H1 (cell line): ENCODE data around the gene PRKCZ. TPM values are rescaled to one million over a fixed set of nuclear protein-coding genes. Genes with fewer than 3 reads are reported as not detected.
A peak's percentile ranks its signal among the peaks of the same experiment; 100 is the strongest.

Experiments used
- CTCF ChIA-PET: fragments of 300-600 bp; sonication (Branson Sonifier 250); formaldehyde crosslinking; loops from one replicate; lab custom pipeline; 2021; ENCODE audit not compliant: partially characterized antibody; lab: Charles Lee
- POLR2A ChIA-PET: fragments of 300-600 bp; sonication (Branson Sonifier 250); formaldehyde crosslinking; loops from one replicate; lab custom pipeline; 2021; ENCODE audit warnings: inconsistent platforms; ENCODE audit not compliant: partially characterized antibody; lab: Charles Lee
- DNase-seq, 2 experiments: peaks; one replicate each; pipeline versions ENCODE4 v3.0.0 to v3.0.0-alpha.2; 2010 to 2022; ENCODE audit warnings: low spot score in 2 of 2, low read depth in 1 of 2, mixed read lengths in 1 of 2
- FAIRE-seq: peaks from 2 replicates; lab custom pipeline; 2011; peaks lifted over from hg19 to GRCh38; lab: Jason Lieb, UNC
- H2AFZ ChIP-seq: 2 replicates; pipeline ENCODE4 v1.8.1; 2012; ENCODE audit warnings: low read length, inconsistent platforms
- H2AK5ac ChIP-seq: 2 replicates; pipeline ENCODE4 v1.6.1; 2013; ENCODE audit warnings: low read depth, low read length
- H2BK120ac ChIP-seq: replicated peaks from 2 replicates; pipeline ENCODE3; 2013; ENCODE audit warnings: low read depth, low read length, inconsistent platforms
- H2BK12ac ChIP-seq: 2 replicates; pipeline ENCODE4 v1.6.1; 2013; ENCODE audit warnings: low read depth, low read length
- H2BK15ac ChIP-seq: 2 replicates; pipeline ENCODE4 v1.6.1; 2013; ENCODE audit warnings: low read length
- H2BK20ac ChIP-seq: 2 replicates; pipeline ENCODE4 v1.6.1; 2013; ENCODE audit warnings: low read length
- H2BK5ac ChIP-seq: 2 replicates; pipeline ENCODE4 v1.6.1; 2013; ENCODE audit warnings: low read depth, low read length
- H3K14ac ChIP-seq: 2 replicates; pipeline ENCODE4 v1.6.1; 2013; ENCODE audit warnings: inconsistent platforms; ENCODE audit not compliant: insufficient read length
- H3K18ac ChIP-seq: 2 replicates; pipeline ENCODE4 v1.6.1; 2013; ENCODE audit warnings: low read length; ENCODE audit errors: extremely low read depth
- H3K23ac ChIP-seq: 2 replicates; pipeline ENCODE4 v1.6.1; 2013; ENCODE audit warnings: inconsistent platforms; ENCODE audit not compliant: insufficient read length
- H3K23me2 ChIP-seq: 2 replicates; pipeline ENCODE4 v1.6.1; 2013; ENCODE audit warnings: low read depth, low read length
- H3K27ac ChIP-seq: 2 replicates; pipeline ENCODE4 v1.6.1; 2011; ENCODE audit warnings: low read depth, low read length, inconsistent platforms
- H3K27me3 ChIP-seq, 4 experiments: replicated peaks in 1 of 4; 1 replicate in 1 of 4; 2 replicates in 3 of 4; pipeline versions ENCODE4 v1.6.1 to v1.8.1; 2011 to 2013; ENCODE audit warnings: low read length in 3 of 4, mild to moderate bottlenecking in 3 of 4, inconsistent platforms in 2 of 4, mixed read lengths in 2 of 4, moderate library complexity in 1 of 4; ENCODE audit not compliant: control insufficient read depth in 3 of 4, insufficient read depth in 3 of 4; ENCODE audit errors: extremely low read depth in 1 of 4
- H3K36me3 ChIP-seq, 4 experiments: 2 replicates each; pipeline versions ENCODE4 v1.6.1 to v1.8.1; 2011 to 2013; ENCODE audit warnings: mild to moderate bottlenecking in 4 of 4, low read length in 3 of 4, moderate library complexity in 2 of 4, control low read depth in 1 of 4, inconsistent platforms in 1 of 4; ENCODE audit not compliant: insufficient read depth in 4 of 4, control insufficient read depth in 2 of 4
- H3K4ac ChIP-seq: replicated peaks from 2 replicates; pipeline ENCODE3; 2013; ENCODE audit warnings: low read length, low read depth, mixed read lengths, inconsistent platforms; ENCODE audit not compliant: insufficient read length
- H3K4me1 ChIP-seq, 4 experiments: replicated peaks in 1 of 4; 1 replicate in 1 of 4; 2 replicates in 3 of 4; pipeline versions ENCODE4 v1.6.1 to v1.8.1; 2011 to 2013; ENCODE audit warnings: low read length in 3 of 4, inconsistent platforms in 2 of 4, mixed read lengths in 1 of 4; ENCODE audit not compliant: insufficient read depth in 4 of 4, control insufficient read depth in 3 of 4
- H3K4me2 ChIP-seq, 2 experiments: 2 replicates each; pipeline versions ENCODE4 v1.6.1 to v1.8.1; 2011 to 2013; ENCODE audit warnings: low read depth in 2 of 2, low read length in 2 of 2, control low read depth in 1 of 2, inconsistent platforms in 1 of 2, mild to moderate bottlenecking in 1 of 2; ENCODE audit not compliant: insufficient read depth in 1 of 2
- H3K4me3 ChIP-seq, 4 experiments: fragments of 200-600, 300-600 bp in 1 of 4; sonication (generic), shearing (Covaris generic), sonication (Bioruptor Twin) in 1 of 4; 2 replicates each; pipeline versions ENCODE4 v1.5.1 to v1.8.1; 2011 to 2016; ENCODE audit warnings: low read length in 4 of 4, low read depth in 3 of 4, control low read depth in 2 of 4, inconsistent platforms in 2 of 4, mild to moderate bottlenecking in 2 of 4, mixed read lengths in 1 of 4, moderate library complexity in 1 of 4; ENCODE audit not compliant: insufficient read depth in 2 of 4; ENCODE audit errors: extremely low read depth in 1 of 4
- H3K56ac ChIP-seq: replicated peaks from 2 replicates; pipeline ENCODE3; 2013; ENCODE audit warnings: low read depth, mild to moderate bottlenecking, mixed read lengths, low read length, inconsistent platforms; ENCODE audit not compliant: insufficient read length
- H3K79me1 ChIP-seq: 2 replicates; pipeline ENCODE4 v1.6.1; 2013; ENCODE audit warnings: low read depth, low read length, control low read depth
- H3K79me2 ChIP-seq, 2 experiments: 2 replicates each; pipeline versions ENCODE4 v1.6.1 to v1.8.1; 2012 to 2013; ENCODE audit warnings: low read length in 2 of 2, mild to moderate bottlenecking in 2 of 2, inconsistent platforms in 1 of 2; ENCODE audit not compliant: insufficient read depth in 2 of 2, control insufficient read depth in 1 of 2
- H3K9ac ChIP-seq, 4 experiments: replicated peaks in 1 of 4; 1 replicate in 1 of 4; 2 replicates in 3 of 4; pipeline versions ENCODE4 v1.6.1 to v1.8.1; 2011 to 2013; ENCODE audit warnings: low read depth in 3 of 4, low read length in 3 of 4, control low read depth in 2 of 4, mild to moderate bottlenecking in 2 of 4, moderate library complexity in 2 of 4, inconsistent platforms in 1 of 4; ENCODE audit errors: extremely low read depth in 1 of 4
- H3K9me3 ChIP-seq, 2 experiments: 2 replicates each; pipeline versions ENCODE4 v1.6.1 to v1.8.1; 2012 to 2013; ENCODE audit warnings: mild to moderate bottlenecking in 2 of 2, moderate library complexity in 2 of 2, control low read depth in 1 of 2, inconsistent platforms in 1 of 2, low read depth in 1 of 2, low read length in 1 of 2, mixed read lengths in 1 of 2; ENCODE audit not compliant: insufficient read depth in 2 of 2
- H4K20me1 ChIP-seq, 2 experiments: replicated peaks in 1 of 2; 2 replicates each; pipeline versions ENCODE3 to v1.8.1; 2011 to 2013; ENCODE audit warnings: inconsistent platforms in 2 of 2, low read length in 2 of 2, mild to moderate bottlenecking in 1 of 2; ENCODE audit not compliant: insufficient read depth in 2 of 2, control insufficient read depth in 1 of 2
- H4K5ac ChIP-seq: 2 replicates; pipeline ENCODE4 v1.6.1; 2013; ENCODE audit warnings: low read length, low read depth, mixed read lengths, inconsistent platforms; ENCODE audit not compliant: insufficient read length
- H4K8ac ChIP-seq: 2 replicates; pipeline ENCODE4 v1.8.0; 2013; ENCODE audit warnings: mild to moderate bottlenecking, moderate library complexity, low read length, inconsistent platforms; ENCODE audit not compliant: insufficient read depth; ENCODE audit errors: extremely low read depth
- H4K91ac ChIP-seq: replicated peaks from 2 replicates; pipeline ENCODE3; 2013; ENCODE audit warnings: low read length, mixed read lengths, inconsistent platforms; ENCODE audit not compliant: insufficient read length
- CBX8 ChIP-seq: fragments of 300-800, 300-1000 bp; sonication (generic); IDR thresholded peaks from 2 replicates; pipeline ENCODE4 v1.7.1; 2016; ENCODE audit warnings: low read depth, low read length, borderline replicate concordance
- FOSL1 ChIP-seq: IDR thresholded peaks from 2 replicates; pipeline ENCODE4 v1.6.1; 2011; ENCODE audit warnings: mild to moderate bottlenecking, low read depth, low read length, moderate library complexity; ENCODE audit not compliant: insufficient read depth
- KDM1A ChIP-seq: fragments of 200-600, 300-600 bp; sonication (generic); IDR thresholded peaks from 2 replicates; pipeline ENCODE4 v1.7.1; 2016; ENCODE audit warnings: mild to moderate bottlenecking, low read length, borderline replicate concordance
- MAX ChIP-seq: IDR thresholded peaks from 2 replicates; pipeline ENCODE4 v1.6.1; 2012; ENCODE audit warnings: inconsistent platforms
- PHF8 ChIP-seq: fragments of 200-600 bp; sonication (generic); conservative IDR thresholded peaks from 2 replicates; pipeline ENCODE4 v1.7.1; 2012; ENCODE audit warnings: low read depth, mild to moderate bottlenecking, inconsistent platforms, low read length, moderate library complexity
- POU5F1 ChIP-seq: IDR thresholded peaks from 2 replicates; pipeline ENCODE4 v1.6.1; 2011; ENCODE audit warnings: low read depth, mild to moderate bottlenecking, low read length, moderate library complexity
- SIRT6 ChIP-seq: IDR thresholded peaks from one replicate; pipeline ENCODE4 v1.7.1; 2012; ENCODE audit warnings: low read length, inconsistent platforms
- TBP ChIP-seq: IDR thresholded peaks from 2 replicates; pipeline ENCODE4 v1.6.1; 2011; ENCODE audit warnings: low read depth, low read length, improper control_type of control experiment
- TCF12 ChIP-seq: IDR thresholded peaks from 2 replicates; pipeline ENCODE4 v1.6.1; 2011; ENCODE audit warnings: low read depth, mild to moderate bottlenecking, low read length
- USF2 ChIP-seq: IDR thresholded peaks from 2 replicates; pipeline ENCODE4 v1.6.1; 2011; ENCODE audit warnings: low read length, improper control_type of control experiment
- WGBS, 2 experiments: shearing (Covaris generic) in 1 of 2; methylation state at CpG; one replicate each; pipeline versions ENCODE4 v1.1.6 to v1.1.7; 2013 to 2015; ENCODE audit warnings: low lambda C conversion rate in 2 of 2, mixed read lengths in 2 of 2, inconsistent platforms in 1 of 2, low coverage in 1 of 2, missing lambda C conversion rate in 1 of 2; ENCODE audit not compliant: insufficient replicate concordance in 2 of 2, insufficient coverage in 1 of 2, insufficient read length in 1 of 2; ENCODE audit errors: extremely low coverage in 1 of 2, missing lambda C conversion rate in 1 of 2; 5-methylcytosine and 5-hydroxymethylcytosine counted together
- polyA plus RNA-seq, 7 experiments: library from polyadenylated mRNA; depleted of rRNA in 3 of 7; stranded (reverse) in 5 of 7; unstranded in 2 of 7; fragments of >200 nt in 5 of 7; fragments of 200-250 nt in 2 of 7; gene quantifications; 1 replicate in 5 of 7; 2 replicates in 1 of 7; 4 replicates in 1 of 7; pipeline versions ENCODE4 v1.2.1 to v1.2.3, GENCODE V29; 2011 to 2013; ENCODE audit warnings: missing spikeins in 2 of 7, mixed read lengths in 2 of 7
- total RNA-seq: library from RNA; stranded (reverse); fragmentation: NEBNext Ultra II Directional; extraction: Animal tissue kit (Norgen Biotek cat#: 25700); gene quantifications from 2 replicates; pipeline ENCODE4 v1.2.1, GENCODE V29; 2021

Gene PRKCZ
- total and polyA plus RNA-seq, 2 of the 8 experiments (the other 6 are each of a cell fraction or from before 2014, with no cell fraction given) = 37.4 to 45.1 TPM

GRCh38 chr1:2133879-2134215 lies 83.6 kb downstream of the PRKCZ start:
- Histone ChIP-seq H2BK12ac (no peak overlapping the region), H4K5ac (peak overlapping the region; percentile 9)
- no peak for TF ChIP-seq PHF8
- TF ChIP-seq TCF12 = no peak
- no peak for TF ChIP-seq POU5F1
- no peak for TF ChIP-seq SIRT6
- no peak for TF ChIP-seq USF2
- no peak for TF ChIP-seq MAX
- no peak for TF ChIP-seq TBP
- no peak for TF ChIP-seq CBX8
- TF ChIP-seq FOSL1 = no peak
- TF ChIP-seq KDM1A = no peak
- TF ChIP-seq, all 59 proteins: peak for 0
- peak overlapping the region; percentile 59 to 69 for H3K4me2 ChIP-seq
- no peak for FAIRE-seq
- 73% methylated on average over 7 of the region's 17 CpGs; no CpG with 5 or more reads in 1 of the 2 experiments for WGBS, 2 experiments
- H4K20me1 ChIP-seq = peaks cover 2 to 10% of the 10 kb centered on the region in 2 experiments
- no peak overlapping the region for H3K14ac ChIP-seq
- H3K9me3 ChIP-seq = no peaks in the 10 kb centered on the region
- peak overlapping the region; percentile 16 to 52 (median 25); a peak in 5 of 8 replicates for H3K4me3 ChIP-seq
- H2BK5ac ChIP-seq = 0 out of 2 replicates have a peak overlapping the region, but pooled peaks have one; percentile 31
- peaks cover 2% of the 10 kb centered on the region; the same call in 1 of the 2 replicates for H3K23me2 ChIP-seq
- ChIA-PET POLR2A (no interaction called here), CTCF (interaction anchor here (0.9 kb wide), 1 partner anchor 23 kb away, joined by 3 read pairs; no protein-coding TSS in a partner anchor)
- H2BK15ac ChIP-seq = no peak overlapping the region
- H2AFZ ChIP-seq = no peak overlapping the region
- H4K8ac ChIP-seq = peak overlapping the region; percentile 78; the same call in 1 of the 2 replicates
- no peaks in the 10 kb centered on the region for H3K27me3 ChIP-seq
- H2BK20ac ChIP-seq = no peak overlapping the region
- H3K18ac ChIP-seq = no peak overlapping the region
- H3K27ac ChIP-seq = peak overlapping the region; percentile 22; the same call in 1 of the 2 replicates
- H3K36me3 ChIP-seq = no peaks in the 10 kb centered on the region; a peak in 1 of 8 replicates
- H2AK5ac ChIP-seq = no peak overlapping the region
- no peak overlapping the region for H2BK120ac ChIP-seq
- H3K79me2 ChIP-seq = peaks cover 0 to 5% of the 10 kb centered on the region in 2 experiments; a peak in 1 of 4 replicates
- no peak overlapping the region for H4K91ac ChIP-seq
- peaks cover 0 to 20% (median 13%) of the 10 kb centered on the region in 4 experiments; a peak in 6 of 7 replicates for H3K4me1 ChIP-seq
- H3K23ac ChIP-seq = no peak overlapping the region
- peaks cover 3% of the 10 kb centered on the region; the same call in 1 of the 2 replicates for H3K79me1 ChIP-seq
- DNase-seq = no peak
- peak overlapping the region in 3 of 4 experiments; percentile 26 to 50 (median 29); a peak in 3 of 7 replicates for H3K9ac ChIP-seq
- H3K4ac ChIP-seq = no peak overlapping the region
- H3K56ac ChIP-seq = no peak overlapping the region
